Measurements from ENCODE around the gene HSPBP1. TPM values are rescaled to one million over a fixed set of nuclear protein-coding genes. Genes with fewer than 3 reads are reported as not detected.
A peak's percentile ranks its signal among the peaks of the same experiment; 100 is the strongest.

Gene HSPBP1
- total and polyA plus RNA-seq, 9 of the 15 experiments (the other 6 are each of a cell fraction or from before 2014, with no cell fraction given), result 0.83 to 81.3 (median 21.8) TPM

- BruUV-seq (replicated peaks), result no TSS peak
- POLR2A ChIA-PET, result interaction anchor here (0.5 to 0.6 kb wide), 3 partner anchors 16 to 105 kb away, joined by 3 to 5 read pairs (median 3); no protein-coding TSS in a partner anchor
- FAIRE-seq (peak; percentile 82), ATAC-seq (peak; percentile 34), DNase-seq (ENCODE audit: extremely low read depth in 1 of 4, low spot score in 3 of 4) (peak in 2 of 4 experiments; percentile 36 to 60)
- 37% methylated on average over 10 of the region's 10 CpGs for WGBS (ENCODE audit: insufficient coverage, low coverage, missing lambda C conversion rate)
- Histone ChIP-seq H3K9me3 (replicated peaks; ENCODE audit: control insufficient read depth, insufficient read depth, low read depth, low read length) (no peaks in the 10 kb centered on the region), H3K4me3 (no peak overlapping the region), H3K4me2 (ENCODE audit: insufficient read depth, low read length) (no peak overlapping the region), H4K20me1 (replicated peaks; ENCODE audit: control insufficient read depth, insufficient read depth, low read length) (no peaks in the 10 kb centered on the region), H3K9me1 (ENCODE audit: control insufficient read depth, insufficient read depth, low read length) (no peaks in the 10 kb centered on the region), H3K27ac (ENCODE audit: extremely low read depth, low read depth, low read length) (peak overlapping the region; percentile 30), H3K79me2 (ENCODE audit: control insufficient read depth, insufficient read depth, low read length) (no peaks in the 10 kb centered on the region), H3K27me3 (ENCODE audit: control insufficient read depth in 2 of 2, insufficient read depth in 2 of 2, low read length in 2 of 2) (no peaks in the 10 kb centered on the region), H3K36me3 (ENCODE audit: control insufficient read depth, insufficient read depth, low read length) (no peaks in the 10 kb centered on the region), H3K9ac (ENCODE audit: insufficient read depth in 1 of 2, low read depth in 2 of 2, low read length in 2 of 2) (peak overlapping the region; percentile 26 to 89; a peak in 3 of 4 replicates), H3K4me1 (replicated peaks in 1 of 2; ENCODE audit: control insufficient read depth in 2 of 2, insufficient read depth in 2 of 2, low read length in 2 of 2) (peaks cover 20 to 42% of the 10 kb centered on the region in 2 experiments; a peak in 4 of 5 replicates), H2AFZ (ENCODE audit: low read depth, low read length) (peak overlapping the region; percentile 57)
- intact Hi-C loops (cut with micrococcal nuclease), result no loop called here
- CTCF ChIA-PET (ENCODE audit: low intra/inter-chr PET ratio), result no interaction called here
- in situ Hi-C loops (cut with MboI), result loop anchor here (5.0 kb wide), 1 partner anchor 80 kb away; no protein-coding TSS in a partner anchor
- TF ChIP-seq RUNX1 (IDR thresholded peaks at IDR 0.05; ENCODE audit: low read depth) (no peak), AFF1 (IDR thresholded peaks at IDR 0.05; ENCODE audit: low read depth in 1 of 2, partially characterized antibody in 2 of 2) (no peak), ZNF444 (CRISPR knock-in tag; IDR thresholded peaks at IDR 0.05) (no peak), PHF20 (IDR thresholded peaks at IDR 0.05; ENCODE audit: partially characterized antibody) (no peak), FOXJ2 (tag; IDR thresholded peaks at IDR 0.05) (no peak), TFAP4 (CRISPR knock-in tag; IDR thresholded peaks at IDR 0.05; ENCODE audit: borderline replicate concordance) (peak; percentile 52; the same call in 1 of the 2 replicates), U2AF1 (optimal IDR thresholded peaks at IDR 0.05; ENCODE audit: low read depth, low read length) (no peak), DPF2 (IDR thresholded peaks at IDR 0.05) (0 out of 2 replicates have a peak, but pooled peaks have one; percentile 26), TARDBP (IDR thresholded peaks at IDR 0.05) (no peak), MTA3 (IDR thresholded peaks at IDR 0.05; ENCODE audit: borderline replicate concordance) (no peak), ZNF239 (CRISPR knock-in tag; IDR thresholded peaks at IDR 0.05) (no peak), ETS1 (conservative IDR thresholded peaks at IDR 0.05; ENCODE audit: control insufficient read depth, low read depth, low read length) (no peak), ZNF282 (CRISPR knock-in tag; IDR thresholded peaks at IDR 0.05) (no peak), ZNF639 (CRISPR knock-in tag; conservative IDR thresholded peaks at IDR 0.05 in 1 of 2, IDR thresholded peaks at IDR 0.05 in 1 of 2) (no peak), LCOR (CRISPR knock-in tag; IDR thresholded peaks at IDR 0.05) (no peak), ARID1B (IDR thresholded peaks at IDR 0.05) (peak; percentile 41; the same call in 1 of the 2 replicates)
These were observed 17.4 kb upstream of the HSPBP1 start for GRCh38 chr19:55297267-55297666.
